ENCODE data around the gene JAKMIP3.
"Not testable (repeated sequence)": the region's sequence is repeated elsewhere in the genome, so short reads cannot be mapped to it uniquely, and the experiment has no call there.

The JAKMIP3 gene

GRCh38 chr10:132075909-132076577, 10.3 kb downstream of the JAKMIP3 start:
- Histone ChIP-seq H3K4me2 (ENCODE audit: low read length) (no peak overlapping the region), H3K27me3 (ENCODE audit: low read depth, low read length) (no peaks in the 10 kb centered on the region), H3K9me3 (ENCODE audit: insufficient read depth, low read length) (no peaks in the 10 kb centered on the region), H3K4me1 (ENCODE audit: low read length) (no peaks in the 10 kb centered on the region), H3K9ac (ENCODE audit: low read length) (no peak overlapping the region), H3K27ac (ENCODE audit: low read length) (no peak overlapping the region), H4K20me1 (ENCODE audit: insufficient read depth, low read length) (no peaks in the 10 kb centered on the region), H2AFZ (ENCODE audit: low read depth, low read length) (no peak overlapping the region), H3K36me3 (replicated peaks; ENCODE audit: low read depth, low read length) (no peaks in the 10 kb centered on the region), H3K79me2 (ENCODE audit: low read length) (no peaks in the 10 kb centered on the region), H3K4me3 (ENCODE audit: low read length) (no peak overlapping the region)
- TF ChIP-seq EZH2phosphoT487 (IDR thresholded peaks at IDR 0.05; ENCODE audit: low read depth), result no peak
- TF ChIP-seq CTCF (IDR thresholded peaks at IDR 0.05; ENCODE audit: low read depth, low read length), result no peak

DNA sequence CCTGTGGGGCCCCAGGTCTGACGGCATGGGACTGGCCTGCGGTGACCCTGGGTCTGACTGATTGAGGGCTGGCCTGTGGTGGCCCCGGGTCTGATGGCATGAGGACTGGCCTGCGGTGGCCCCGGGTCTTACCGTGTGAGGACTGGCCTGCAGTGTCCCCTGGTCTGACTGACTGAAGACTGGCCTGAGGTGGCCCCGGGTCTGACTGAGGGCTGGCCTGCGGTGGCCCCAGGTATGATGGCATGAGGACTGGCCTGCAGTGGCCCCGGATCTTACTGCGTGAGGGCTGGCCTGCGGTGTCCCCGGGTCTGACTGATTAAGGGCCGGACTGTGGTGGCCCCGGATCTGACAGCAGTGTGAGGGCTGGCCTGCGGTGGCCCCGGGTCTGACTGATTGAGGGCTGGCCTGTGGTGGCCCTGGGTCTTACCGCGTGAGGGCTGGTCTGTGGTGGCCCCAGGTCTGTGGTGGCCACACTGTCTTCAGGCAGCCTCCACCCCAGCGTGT, 10.9 kb downstream of the JAKMIP3 start:
- no peak overlapping the region for H3K27ac ChIP-seq (ENCODE audit: low read length)
- no peaks in the 10 kb centered on the region for H3K4me1 ChIP-seq (ENCODE audit: low read length)
- H4K20me1 ChIP-seq (ENCODE audit: insufficient read depth, low read length), result no peaks in the 10 kb centered on the region
- no peaks in the 10 kb centered on the region for H3K79me2 ChIP-seq (ENCODE audit: low read length)
- no peak overlapping the region for H2AFZ ChIP-seq (ENCODE audit: low read depth, low read length)
- H3K9me3 ChIP-seq (ENCODE audit: insufficient read depth, low read length), result no peaks in the 10 kb centered on the region
- no peaks in the 10 kb centered on the region for H3K36me3 ChIP-seq (replicated peaks; ENCODE audit: low read depth, low read length)
- H3K27me3 ChIP-seq (ENCODE audit: low read depth, low read length), result no peaks in the 10 kb centered on the region
- H3K4me3 ChIP-seq (ENCODE audit: low read length), result no peak overlapping the region
- TF ChIP-seq EZH2phosphoT487 (IDR thresholded peaks at IDR 0.05; ENCODE audit: low read depth) (no peak), CTCF (IDR thresholded peaks at IDR 0.05; ENCODE audit: low read depth, low read length) (no peak)
- H3K4me2 ChIP-seq (ENCODE audit: low read length), result no peak overlapping the region
- H3K9ac ChIP-seq (ENCODE audit: low read length), result no peak overlapping the region

GRCh38 chr10:132077091-132077490, 11.3 kb downstream of the JAKMIP3 start:
- Histone ChIP-seq H3K4me3 (ENCODE audit: low read length) (no peak overlapping the region), H3K27me3 (ENCODE audit: low read depth, low read length) (no peaks in the 10 kb centered on the region), H3K79me2 (ENCODE audit: low read length) (no peaks in the 10 kb centered on the region), H3K9ac (ENCODE audit: low read length) (no peak overlapping the region), H3K27ac (ENCODE audit: low read length) (no peak overlapping the region), H3K36me3 (replicated peaks; ENCODE audit: low read depth, low read length) (no peaks in the 10 kb centered on the region), H4K20me1 (ENCODE audit: insufficient read depth, low read length) (no peaks in the 10 kb centered on the region), H3K9me3 (ENCODE audit: insufficient read depth, low read length) (no peaks in the 10 kb centered on the region), H3K4me2 (ENCODE audit: low read length) (no peak overlapping the region), H2AFZ (ENCODE audit: low read depth, low read length) (no peak overlapping the region), H3K4me1 (ENCODE audit: low read length) (no peaks in the 10 kb centered on the region)
- TF ChIP-seq CTCF (IDR thresholded peaks at IDR 0.05; ENCODE audit: low read depth, low read length) (no peak), EZH2phosphoT487 (IDR thresholded peaks at IDR 0.05; ENCODE audit: low read depth) (no peak)

GRCh38 chr10:132078746-132079345, 13.1 kb downstream of the JAKMIP3 start:
- TF ChIP-seq EZH2phosphoT487 (IDR thresholded peaks at IDR 0.05; ENCODE audit: low read depth), result no peak
- TF ChIP-seq CTCF (IDR thresholded peaks at IDR 0.05; ENCODE audit: low read depth, low read length), result no peak
- H3K79me2 ChIP-seq (ENCODE audit: low read length), result no peaks in the 10 kb centered on the region

GRCh38 chr10:132084384-132084783, 18.6 kb downstream of the JAKMIP3 start:
- H2AFZ ChIP-seq (ENCODE audit: low read depth, low read length); H3K4me3 ChIP-seq (ENCODE audit: low read length); H3K9me3 ChIP-seq (ENCODE audit: insufficient read depth, low read length); H3K36me3 ChIP-seq (replicated peaks; ENCODE audit: low read depth, low read length); H3K9ac ChIP-seq (ENCODE audit: low read length); H3K4me1 ChIP-seq (ENCODE audit: low read length); H4K20me1 ChIP-seq (ENCODE audit: insufficient read depth, low read length); H3K27me3 ChIP-seq (ENCODE audit: low read depth, low read length); H3K79me2 ChIP-seq (ENCODE audit: low read length); H3K27ac ChIP-seq (ENCODE audit: low read length); H3K4me2 ChIP-seq (ENCODE audit: low read length): not testable (repeated sequence)

More at GRCh38 chr10:132078746-132079345, 13.1 kb downstream of the JAKMIP3 start:
- H3K9me3 ChIP-seq (ENCODE audit: insufficient read depth, low read length), result no peaks in the 10 kb centered on the region
- H3K4me2 ChIP-seq (ENCODE audit: low read length), result no peak overlapping the region
- H3K4me1 ChIP-seq (ENCODE audit: low read length), result no peaks in the 10 kb centered on the region
- H4K20me1 ChIP-seq (ENCODE audit: insufficient read depth, low read length), result no peaks in the 10 kb centered on the region
- H3K4me3 ChIP-seq (ENCODE audit: low read length), result no peak overlapping the region
- H3K27ac ChIP-seq (ENCODE audit: low read length), result no peak overlapping the region
- no peak overlapping the region for H2AFZ ChIP-seq (ENCODE audit: low read depth, low read length)
- no peaks in the 10 kb centered on the region for H3K36me3 ChIP-seq (replicated peaks; ENCODE audit: low read depth, low read length)
- no peak overlapping the region for H3K9ac ChIP-seq (ENCODE audit: low read length)
- H3K27me3 ChIP-seq (ENCODE audit: low read depth, low read length), result no peaks in the 10 kb centered on the region

- H2AFZ ChIP-seq (ENCODE audit: low read depth, low read length); H4K20me1 ChIP-seq (ENCODE audit: insufficient read depth, low read length); H3K4me2 ChIP-seq (ENCODE audit: low read length); H3K4me1 ChIP-seq (ENCODE audit: low read length); H3K4me3 ChIP-seq (ENCODE audit: low read length); H3K27ac ChIP-seq (ENCODE audit: low read length); H3K27me3 ChIP-seq (ENCODE audit: low read depth, low read length); H3K9ac ChIP-seq (ENCODE audit: low read length); H3K9me3 ChIP-seq (ENCODE audit: insufficient read depth, low read length); H3K79me2 ChIP-seq (ENCODE audit: low read length); H3K36me3 ChIP-seq (replicated peaks; ENCODE audit: low read depth, low read length): not testable (repeated sequence)
Measured at GRCh38 chr10:132093236-132093635, 27.5 kb downstream of the JAKMIP3 start.
